COLO668 (cell line): Measurements from ENCODE around the gene CITED2.

Experiments
- DNase-seq: peaks from one replicate; lab custom pipeline; 2025; ENCODE audit not compliant: unreplicated experiment; lab: John Stamatoyannopoulos, UW

The CITED2 gene

DNA sequence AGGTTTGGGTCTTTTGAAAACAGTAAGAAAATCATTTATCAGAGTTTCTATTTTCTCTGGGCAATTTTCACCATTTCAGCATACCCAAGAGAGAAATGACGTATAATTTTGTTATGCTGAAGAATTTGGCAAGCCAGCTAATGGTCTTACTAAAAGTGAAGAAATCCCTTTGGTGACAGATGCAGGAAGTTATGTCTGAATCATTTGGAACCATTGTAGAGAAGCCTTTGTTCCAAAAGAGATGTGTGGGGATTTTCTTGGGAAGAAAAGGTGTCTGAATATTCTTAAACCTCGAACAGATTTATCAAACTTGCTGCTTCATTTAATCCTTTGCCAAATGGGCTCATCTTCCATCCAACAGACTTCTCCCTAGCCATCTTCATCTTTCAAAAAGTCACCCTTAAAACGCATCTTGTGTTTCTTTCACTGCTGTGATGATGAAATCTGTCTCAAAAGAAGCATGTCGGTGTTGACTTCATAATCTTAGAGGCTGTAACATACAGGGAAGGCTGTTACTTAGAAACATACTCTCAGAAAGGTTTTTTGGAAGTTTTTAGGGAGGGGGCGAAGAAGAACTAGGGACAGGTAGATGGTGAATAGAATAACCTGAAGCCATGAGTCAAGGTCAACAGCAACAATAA is 39.5 kb downstream of the CITED2 start:
- DNase-seq, result no peak

DNA sequence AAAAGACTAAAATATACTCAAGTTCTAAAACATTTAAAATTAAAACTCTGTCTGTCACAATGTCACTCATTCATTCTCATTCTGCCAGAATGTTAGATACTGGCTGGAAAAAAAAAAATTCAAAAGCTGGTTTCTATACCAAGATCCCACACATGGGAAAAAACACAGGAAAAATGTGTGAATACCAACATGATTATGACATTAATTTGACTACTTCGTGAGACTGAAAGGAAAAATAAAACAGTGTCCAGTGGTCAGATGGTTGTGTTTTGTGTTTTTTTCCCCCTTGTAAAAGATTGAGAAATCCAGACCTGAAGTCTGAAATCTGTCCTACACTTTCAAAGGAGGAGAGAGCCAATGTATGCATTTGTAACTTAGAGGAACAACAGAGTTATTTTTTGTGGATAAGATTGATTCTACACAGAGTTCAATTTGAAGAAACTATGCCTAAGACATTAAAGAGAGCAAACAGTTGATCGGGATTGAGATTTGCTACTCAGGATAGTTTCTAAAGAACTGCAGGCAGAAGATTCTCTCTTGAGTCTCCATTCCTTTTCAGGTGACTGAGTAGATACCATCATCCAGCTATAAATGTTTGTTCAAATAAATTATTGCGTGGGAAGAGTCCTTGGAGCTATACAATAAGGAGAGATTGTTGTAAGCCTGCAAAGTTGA is 43.5 kb downstream of the CITED2 start:
- DNase-seq, result no peak

DNA sequence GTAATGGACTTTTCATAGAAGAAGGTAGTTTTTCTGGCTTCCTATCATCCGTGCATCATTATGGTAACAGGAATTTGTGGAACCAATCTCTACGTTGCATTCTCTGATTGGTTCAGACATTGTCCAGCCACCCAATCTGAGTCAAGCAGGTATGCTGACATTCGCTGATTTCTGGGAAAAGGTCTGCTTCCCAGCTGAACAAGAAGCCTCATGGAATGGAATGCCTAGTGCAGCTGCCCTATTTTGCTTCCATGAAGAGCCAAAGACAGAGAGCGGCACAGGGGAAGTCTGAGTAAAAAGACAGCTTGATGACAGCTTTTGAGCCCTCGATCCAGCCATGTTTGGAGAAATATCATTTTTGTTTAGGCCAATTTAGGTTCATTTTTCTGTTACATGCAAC is 44.1 kb downstream of the CITED2 start:
- DNase-seq, result no peak

- DNase-seq, result no peak
Observed at GRCh38 chr6:139329224-139329623, 45.2 kb downstream of the CITED2 start.

DNA sequence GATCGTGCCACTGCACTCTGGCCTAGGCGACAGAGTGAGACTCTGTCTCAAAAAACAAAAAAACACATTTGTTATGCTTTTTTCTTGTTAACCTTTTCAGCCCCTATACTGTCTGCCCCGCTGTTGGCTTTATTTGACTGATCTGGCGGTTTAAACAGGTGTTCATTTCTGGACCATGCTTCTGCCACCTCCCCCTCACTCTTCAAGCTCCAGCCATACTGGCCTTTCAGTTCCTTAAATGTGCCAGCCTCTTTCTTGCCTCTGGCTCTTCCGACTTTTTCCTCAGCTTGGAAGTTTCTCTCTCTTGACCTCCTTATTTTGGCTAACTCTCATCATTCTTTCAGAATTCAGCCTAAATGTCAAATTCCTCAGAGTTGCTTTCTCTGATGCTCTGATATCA is 47.4 kb downstream of the CITED2 start:
- DNase-seq, result no peak

DNA sequence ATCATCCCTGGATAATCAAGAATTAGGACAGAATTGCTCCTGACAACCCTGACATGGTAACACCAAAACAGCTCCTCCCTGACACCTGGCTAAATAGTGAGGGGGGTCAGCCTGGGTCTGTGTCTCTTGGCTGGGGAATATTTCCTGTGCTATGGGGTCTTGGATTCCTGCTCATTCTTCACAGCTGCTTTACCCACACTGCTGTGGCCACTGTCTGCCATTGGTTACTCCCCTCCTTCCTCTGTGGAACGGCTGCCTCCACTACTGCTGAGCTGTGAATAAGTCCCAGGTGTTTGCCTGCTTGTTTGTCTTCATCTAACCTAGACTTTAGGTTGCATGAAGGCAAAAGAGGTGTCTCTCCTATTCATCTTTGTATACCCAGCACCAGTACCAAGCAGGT is 48.8 kb downstream of the CITED2 start:
- no peak for DNase-seq

GRCh38 chr6:139325125-139325524 is 49.3 kb downstream of the CITED2 start:
- DNase-seq, result no peak

DNA sequence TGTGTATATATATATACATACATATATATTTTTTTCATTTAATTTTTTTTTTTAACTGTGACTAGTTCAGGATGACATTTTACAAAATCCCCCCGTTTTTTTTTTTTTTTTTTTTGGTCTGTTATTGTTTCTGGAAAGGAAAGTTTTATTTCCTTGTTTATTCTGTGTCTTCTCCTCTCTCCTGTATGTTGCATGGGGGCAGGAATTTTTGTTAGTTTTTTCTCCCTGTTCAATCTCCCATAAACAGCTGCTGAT is 50.2 kb downstream of the CITED2 start:
- DNase-seq, result no peak

GRCh38 chr6:139323511-139324300 is 50.7 kb downstream of the CITED2 start:
- no peak for DNase-seq
